Caco-2 (cell line): ENCODE data around the gene KCTD2. TPM values are rescaled to one million over a fixed set of nuclear protein-coding genes. Genes with fewer than 3 reads are reported as not detected.

Source experiments
- BruUV-seq: library from RNA; stranded (reverse); fragments of 400-500 nt; replicated peaks from 2 replicates; lab custom pipeline; 2021; lab: Mats Ljungman, UMichigan
- CTCF ChIA-PET: fragments of 300-600 bp; sonication (Branson Sonifier 250); formaldehyde crosslinking; loops from one replicate; lab custom pipeline; 2022; ENCODE audit warnings: antibody characterized with exemption; lab: Charles Lee
- POLR2A ChIA-PET: fragments of 300-600 bp; sonication (Branson Sonifier 250); formaldehyde crosslinking; loops from one replicate; lab custom pipeline; 2022; ENCODE audit warnings: antibody characterized with exemption; lab: Charles Lee
- DNase-seq, 2 experiments: peaks; one replicate each; pipeline versions ENCODE4 v3.0.0 to v3.0.0-alpha.2; 2020 to 2022
- H3K27me3 ChIP-seq: replicated peaks from 2 replicates; pipeline ENCODE4 v1.6.0; 2011; ENCODE audit warnings: low read length; ENCODE audit not compliant: control insufficient read depth, insufficient read depth
- H3K36me3 ChIP-seq: 2 replicates; pipeline ENCODE4 v1.5.1; 2011; ENCODE audit warnings: low read length; ENCODE audit not compliant: control insufficient read depth, insufficient read depth
- H3K4me1 ChIP-seq: fragments of 250-450 bp; sonication (Bioruptor Pico); 2 replicates; pipeline ENCODE4 v1.5.1; 2020; ENCODE audit warnings: mild to moderate bottlenecking
- H3K4me3 ChIP-seq: 2 replicates; pipeline ENCODE4 v1.5.1; 2011; ENCODE audit warnings: low read depth, mild to moderate bottlenecking, control low read depth, low read length
- H3K9me3 ChIP-seq: fragments of 250-450 bp; sonication (Bioruptor Pico); 2 replicates; pipeline ENCODE4 v1.5.1; 2020; ENCODE audit warnings: mild to moderate bottlenecking, moderate library complexity
- H3K27ac Mint-ChIP-seq: one replicate; pipeline ENCODE4 v1.8.0; 2022; ENCODE audit warnings: mixed read lengths; ENCODE audit not compliant: unreplicated experiment
- H3K27me3 Mint-ChIP-seq: one replicate; pipeline ENCODE4 v1.8.0; 2022; ENCODE audit warnings: mixed read lengths; ENCODE audit not compliant: insufficient read depth, unreplicated experiment
- H3K36me3 Mint-ChIP-seq: one replicate; pipeline ENCODE4 v1.8.0; 2022; ENCODE audit warnings: mild to moderate bottlenecking, mixed read lengths; ENCODE audit not compliant: insufficient read depth, unreplicated experiment
- H3K4me1 Mint-ChIP-seq: one replicate; pipeline ENCODE4 v1.8.0; 2022; ENCODE audit warnings: low read depth, mixed read lengths; ENCODE audit not compliant: unreplicated experiment
- H3K4me3 Mint-ChIP-seq: one replicate; pipeline ENCODE4 v1.8.0; 2022; ENCODE audit warnings: mild to moderate bottlenecking, moderate library complexity, mixed read lengths; ENCODE audit not compliant: unreplicated experiment
- H3K9me3 Mint-ChIP-seq: one replicate; pipeline ENCODE4 v1.8.0; 2022; ENCODE audit warnings: mixed read lengths; ENCODE audit not compliant: unreplicated experiment
- CTCF ChIP-seq, 2 experiments: fragments of 200-600 bp in 1 of 2; IDR thresholded peaks; 1 replicate in 1 of 2; 2 replicates in 1 of 2; pipeline versions ENCODE4 v1.5.1 to v1.8.0; 2011 to 2022; ENCODE audit warnings: antibody characterized with exemption in 1 of 2, control low read depth in 1 of 2, inconsistent platforms in 1 of 2, low read depth in 1 of 2, low read length in 1 of 2, mild to moderate bottlenecking in 1 of 2, moderate library complexity in 1 of 2; ENCODE audit not compliant: insufficient read depth in 1 of 2, severe bottlenecking in 1 of 2, unreplicated experiment in 1 of 2
- intact Hi-C: fragments of 100-400 bp; cut with micrococcal nuclease; formaldehyde crosslinking; loops from one replicate; pipeline ENCODE4 v1.10.0; 2022; ENCODE audit not compliant: unreplicated experiment
- total RNA-seq: library from RNA; stranded (reverse); gene quantifications from 2 replicates; pipeline ENCODE4 v1.2.3, GENCODE V29; 2022

The KCTD2 gene
- total RNA-seq, 1 experiment from 2014 or later: 28.8 TPM

GRCh38 chr17:75077072-75077495, 30.1 kb downstream of the KCTD2 start:
- Mint-ChIP-seq H3K27me3 (no peaks in the 10 kb centered on the region), H3K36me3 (peaks cover 11% of the 10 kb centered on the region), H3K4me1 (peaks cover 17% of the 10 kb centered on the region), H3K9me3 (no peaks in the 10 kb centered on the region), H3K27ac (peak overlapping the region; percentile 93), H3K4me3 (peak overlapping the region; percentile 95)
- no peaks in the 10 kb centered on the region for H3K9me3 ChIP-seq
- intact Hi-C loops: loop anchor here (1.0 to 2.0 kb wide), 3 partner anchors 10 to 42 kb away; partner anchors contain the start of gene SLC16A5
- H3K4me1 ChIP-seq: peaks cover 32% of the 10 kb centered on the region
- peak; percentile 94 for DNase-seq
- TSS peak; percentile 45 for BruUV-seq
- ChIA-PET CTCF (interaction anchor here (0.6 to 1.6 kb wide), 10 partner anchors 10 to 144 kb away, joined by 3 to 10 read pairs (median 6); partner anchors contain the start of genes ARMC7 and SLC16A5), POLR2A (interaction anchor here (0.5 to 2.2 kb wide), 15 partner anchors 11 to 125 kb away, joined by 3 to 45 read pairs (median 4); partner anchors contain the start of genes ARMC7, ATP5PD, JPT1 and KCTD2)
- peak overlapping the region; percentile 54 for H3K4me3 ChIP-seq
- TF ChIP-seq CTCF (IDR thresholded peaks at IDR 0.05; ENCODE audit: insufficient read depth in 1 of 2, low read depth in 1 of 2, low read length in 1 of 2, severe bottlenecking in 1 of 2, unreplicated experiment in 1 of 2): peak in 1 of 2 experiments; percentile 15
- no peaks in the 10 kb centered on the region for H3K36me3 ChIP-seq
- H3K27me3 ChIP-seq: no peaks in the 10 kb centered on the region

- BruUV-seq: no TSS peak
- H3K4me1 ChIP-seq: peaks cover 32% of the 10 kb centered on the region
- ChIA-PET CTCF (interaction anchor here (0.6 to 1.7 kb wide), 14 partner anchors 10 to 117 kb away, joined by 3 to 10 read pairs (median 5); partner anchors contain the start of genes ARMC7 and SLC16A5), POLR2A (interaction anchor here (0.6 to 2.2 kb wide), 16 partner anchors 10 to 77 kb away, joined by 3 to 45 read pairs (median 4); partner anchors contain the start of genes ARMC7, ATP5PD, JPT1 and KCTD2)
- Mint-ChIP-seq H3K4me1 (peaks cover 22% of the 10 kb centered on the region), H3K9me3 (no peaks in the 10 kb centered on the region), H3K36me3 (peaks cover 11% of the 10 kb centered on the region), H3K27me3 (no peaks in the 10 kb centered on the region), H3K4me3 (peak overlapping the region; percentile 95), H3K27ac (peak overlapping the region; percentile 93)
- intact Hi-C loops: loop anchor here (1.0 to 2.0 kb wide), 4 partner anchors 10 to 43 kb away; partner anchors contain the start of gene SLC16A5
- no peaks in the 10 kb centered on the region for H3K27me3 ChIP-seq
- no peaks in the 10 kb centered on the region for H3K9me3 ChIP-seq
- peak; percentile 77 to 79 for DNase-seq
- peak in 1 of 2 experiments; percentile 55 for TF ChIP-seq CTCF (IDR thresholded peaks at IDR 0.05; ENCODE audit: insufficient read depth in 1 of 2, low read depth in 1 of 2, low read length in 1 of 2, severe bottlenecking in 1 of 2, unreplicated experiment in 1 of 2)
- H3K4me3 ChIP-seq: peak overlapping the region; percentile 54
- no peaks in the 10 kb centered on the region for H3K36me3 ChIP-seq
These were observed 30.7 kb downstream of the KCTD2 start for GRCh38 chr17:75077496-75078283.
